Activated CD4-positive, alpha-beta T cell treated with anti-CD3 and anti-CD28 coated beads for 1 hour (primary cell): ENCODE measurements around the gene MAX.
"Not testable (repeated sequence)": the region's sequence is repeated elsewhere in the genome, so short reads cannot be mapped to it uniquely, and the experiment has no call there.

Source experiments
- DNase-seq: peaks from one replicate; pipeline ENCODE4 v3.0.0-alpha.2; 2020

Gene MAX

GRCh38 chr14:65032319-65032718 is 70.0 kb downstream of the MAX start:
- no peak for DNase-seq

DNA sequence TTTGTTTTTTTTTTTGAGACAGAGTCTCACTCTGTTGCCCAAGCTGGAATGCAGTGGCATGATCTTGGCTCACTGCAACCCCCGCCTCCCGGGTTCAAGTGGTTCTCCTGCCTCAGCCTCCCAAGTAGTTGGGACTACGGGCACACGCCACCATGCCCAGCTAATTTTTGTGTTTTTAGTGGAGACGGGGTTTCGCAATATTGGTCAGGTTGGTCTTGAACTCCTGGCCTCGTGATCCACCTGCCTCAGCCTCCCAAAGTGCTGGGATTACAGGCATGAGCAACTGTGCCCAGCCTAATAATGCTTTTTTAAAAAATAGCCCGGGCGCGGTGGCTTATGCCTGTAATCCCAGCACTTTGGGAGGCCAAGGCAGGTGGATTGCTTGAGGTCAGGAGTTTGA is 71.0 kb downstream of the MAX start:
- not testable (repeated sequence) for DNase-seq

DNA sequence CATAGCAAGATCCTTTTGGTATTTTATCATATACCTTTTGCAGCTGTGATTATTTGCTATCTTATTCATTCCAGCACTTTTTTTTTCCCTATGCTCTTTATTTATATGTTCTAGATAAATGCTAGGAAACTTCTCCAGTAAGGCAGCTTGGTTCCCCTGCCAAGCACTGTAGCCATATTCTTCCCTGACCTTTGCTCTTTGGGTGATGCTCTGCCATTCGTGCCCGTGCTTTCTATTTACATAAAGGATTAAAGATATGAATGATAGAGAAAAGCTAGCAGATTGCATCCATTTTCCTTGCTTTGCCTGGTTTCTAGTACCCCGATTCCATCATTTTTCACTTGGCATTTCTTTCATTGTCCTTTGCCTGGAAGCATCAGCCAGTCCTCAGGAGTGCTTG is 73.4 kb downstream of the MAX start:
- DNase-seq: no peak

DNA sequence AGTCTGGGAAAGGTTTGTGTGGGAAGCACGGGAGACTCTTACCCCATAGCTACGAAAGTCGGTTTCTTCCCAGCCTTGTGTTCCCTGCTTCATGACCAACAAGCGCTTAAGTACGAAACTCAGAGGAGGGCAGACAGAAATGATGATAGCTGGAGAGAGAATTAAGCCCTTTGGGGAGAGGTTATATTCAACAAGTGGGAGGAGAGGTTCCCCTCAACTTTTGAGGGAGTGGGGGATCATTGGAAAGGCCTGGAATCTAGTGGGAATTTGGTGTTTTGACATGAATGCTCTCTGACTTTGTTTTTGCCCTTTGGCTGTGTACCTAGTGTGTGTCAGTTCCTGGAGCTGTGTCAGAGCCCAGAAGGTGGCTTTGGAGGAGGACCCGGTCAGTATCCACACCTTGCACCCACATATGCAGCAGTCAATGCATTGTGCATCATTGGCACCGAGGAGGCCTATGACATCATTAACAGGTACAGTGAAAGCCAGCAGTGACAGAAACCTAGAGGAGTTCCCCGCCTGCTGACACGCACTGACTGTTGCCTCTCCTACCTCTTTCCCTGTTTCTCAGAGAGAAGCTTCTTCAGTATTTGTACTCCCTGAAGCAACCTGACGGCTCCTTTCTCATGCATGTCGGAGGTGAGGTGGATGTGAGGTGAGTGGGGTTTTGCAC is 75.1 kb downstream of the MAX start:
- no peak for DNase-seq

DNA sequence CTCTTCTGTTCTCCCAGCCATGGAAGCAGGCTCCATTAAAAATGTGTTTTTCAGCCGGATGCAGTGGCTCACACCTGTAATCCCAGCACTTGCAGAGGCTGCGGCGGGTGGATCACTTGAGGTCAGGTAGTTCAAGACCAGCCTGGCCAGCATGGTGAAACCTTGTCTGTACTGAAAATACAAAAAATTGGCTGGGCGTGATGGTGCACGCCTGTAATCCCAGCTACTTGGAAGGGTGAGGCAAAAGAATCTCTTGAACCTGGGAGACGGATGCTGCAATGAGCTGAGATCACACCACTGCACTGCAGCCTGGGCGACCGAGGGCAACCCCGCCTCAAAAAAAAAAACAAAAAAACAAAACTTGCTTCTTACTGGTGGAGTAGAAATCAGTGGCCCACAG is 75.8 kb downstream of the MAX start:
- DNase-seq: no peak

GRCh38 chr14:65025818-65026217 is 76.5 kb downstream of the MAX start:
- no peak for DNase-seq
